NCI-H2227 (cell line): ENCODE measurements around the gene PIP5KL1.
"Not testable (repeated sequence)": the region's sequence is repeated elsewhere in the genome, so short reads cannot be mapped to it uniquely, and the experiment has no call there.

ENCODE experiments used
- DNase-seq: peaks from one replicate; lab custom pipeline; 2025; ENCODE audit not compliant: unreplicated experiment; lab: John Stamatoyannopoulos, UW

Gene PIP5KL1

DNA sequence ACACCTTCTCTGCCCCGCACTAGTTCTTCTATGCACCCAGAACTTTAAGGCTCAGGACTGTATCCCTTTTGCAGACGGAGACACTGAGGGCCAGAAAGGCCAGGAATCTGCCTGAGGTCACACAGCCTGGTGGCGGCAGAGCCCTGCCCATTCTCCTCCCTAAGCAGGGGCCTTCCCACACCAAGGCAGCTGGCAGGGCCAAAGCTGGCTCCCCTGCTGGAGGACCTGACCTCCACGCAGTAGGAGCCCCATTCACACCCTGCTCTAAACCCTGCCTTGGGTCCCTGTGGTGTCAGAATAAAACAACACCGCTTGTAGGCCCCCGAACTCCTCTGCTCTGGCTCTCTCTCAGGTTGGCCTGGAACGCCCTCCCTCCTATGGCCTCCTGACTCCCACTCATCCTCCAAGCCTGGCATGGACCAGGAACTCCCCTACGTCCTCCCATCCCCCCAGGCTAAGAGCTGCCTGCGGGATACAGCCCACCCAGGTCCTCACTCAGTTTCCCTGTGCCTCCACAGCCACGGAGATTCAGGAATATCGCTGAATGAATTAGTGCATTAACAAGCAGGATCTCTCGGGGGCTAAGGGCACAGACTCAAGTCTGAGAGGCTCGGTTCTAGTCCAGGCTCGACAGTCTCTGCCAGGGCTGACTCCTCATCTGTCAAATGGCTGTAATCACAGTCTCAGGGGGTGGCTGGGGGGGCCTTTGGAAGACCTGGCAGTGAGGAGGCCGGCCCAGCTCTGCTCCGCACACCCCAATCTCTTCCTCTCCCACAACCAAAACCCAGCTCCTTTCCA lies 34.0 kb downstream of the PIP5KL1 start:
- no peak for DNase-seq

- DNase-seq, result no peak
Observed at GRCh38 chr9:127895811-127896210, 34.8 kb downstream of the PIP5KL1 start.

DNA sequence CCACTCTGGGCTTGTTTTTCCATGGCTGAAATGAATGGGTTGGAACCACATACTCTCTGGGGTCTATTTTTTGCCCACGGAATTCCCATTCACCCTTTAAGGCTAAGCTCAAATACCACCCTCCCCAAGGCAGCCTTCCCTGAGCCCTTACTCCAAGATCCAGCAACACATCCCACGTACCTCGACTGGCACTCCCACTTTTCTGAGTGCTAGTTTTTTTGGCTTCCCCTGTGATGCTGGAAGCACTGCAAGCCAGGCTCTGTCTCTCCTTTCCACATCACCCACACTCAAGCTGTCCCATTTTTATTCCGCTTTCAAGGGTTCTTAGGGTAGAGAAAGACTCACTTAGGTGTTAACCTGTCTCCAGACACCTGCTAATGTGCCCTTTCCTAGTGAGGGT lies 37.2 kb downstream of the PIP5KL1 start:
- no peak for DNase-seq

DNA sequence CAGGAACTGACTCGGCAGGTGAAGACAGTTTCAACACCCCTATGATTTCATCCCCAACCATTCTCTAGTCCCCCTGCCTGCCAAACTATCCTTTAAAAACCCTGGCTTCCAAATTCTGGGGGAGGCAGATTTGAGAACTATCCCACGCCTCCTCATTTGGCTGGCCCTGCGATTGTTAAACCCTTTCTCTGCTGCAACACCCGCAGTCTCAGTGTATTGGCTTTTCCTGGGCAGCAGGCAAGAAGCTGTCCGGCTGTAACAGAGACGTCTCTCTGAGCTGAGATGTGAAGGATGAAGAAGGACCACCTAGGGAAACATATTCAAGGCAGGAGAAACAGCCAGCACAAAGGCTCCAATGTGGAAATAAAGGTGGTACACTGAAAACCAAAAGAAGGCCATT lies 37.7 kb downstream of the PIP5KL1 start:
- no peak for DNase-seq

DNA sequence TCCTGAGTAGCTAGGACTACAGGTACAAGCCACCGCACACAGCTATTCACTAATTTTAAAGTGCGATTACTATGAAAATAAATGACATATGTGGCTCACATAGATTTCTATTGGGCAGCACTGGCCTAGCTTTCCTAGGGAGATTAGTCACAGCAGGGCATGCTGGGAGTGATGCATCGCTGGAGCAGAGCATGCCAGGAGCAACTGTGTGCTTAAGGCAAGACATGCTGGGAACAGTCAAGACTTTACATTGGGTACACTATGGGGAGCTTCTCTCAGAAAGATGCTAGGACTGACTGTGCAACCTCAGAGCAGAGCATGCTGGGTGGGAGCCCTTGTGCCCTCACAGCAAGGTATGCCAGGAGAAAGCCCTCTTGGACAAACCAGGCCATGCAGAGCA lies 40.5 kb downstream of the PIP5KL1 start:
- no peak for DNase-seq

DNA sequence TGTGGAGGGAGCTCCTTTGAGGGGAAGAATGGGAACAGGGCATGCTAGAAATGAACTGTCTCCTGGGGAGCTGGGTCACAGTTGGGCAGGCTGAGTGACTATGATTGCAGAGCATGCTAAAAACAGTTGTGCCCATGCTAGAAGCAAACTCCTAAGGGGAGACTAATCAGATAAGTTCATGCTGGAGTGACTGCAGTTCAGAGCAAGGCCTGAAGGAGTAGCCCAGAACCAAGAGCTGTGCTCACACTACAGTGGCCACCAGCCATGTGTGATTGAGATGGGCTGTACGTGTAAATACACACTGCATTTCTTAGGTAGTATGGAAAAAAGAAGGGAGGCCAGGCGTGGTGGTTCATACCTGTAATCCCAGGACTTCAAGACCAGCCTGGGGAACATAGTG lies 42.8 kb downstream of the PIP5KL1 start:
- DNase-seq, result no peak

DNA sequence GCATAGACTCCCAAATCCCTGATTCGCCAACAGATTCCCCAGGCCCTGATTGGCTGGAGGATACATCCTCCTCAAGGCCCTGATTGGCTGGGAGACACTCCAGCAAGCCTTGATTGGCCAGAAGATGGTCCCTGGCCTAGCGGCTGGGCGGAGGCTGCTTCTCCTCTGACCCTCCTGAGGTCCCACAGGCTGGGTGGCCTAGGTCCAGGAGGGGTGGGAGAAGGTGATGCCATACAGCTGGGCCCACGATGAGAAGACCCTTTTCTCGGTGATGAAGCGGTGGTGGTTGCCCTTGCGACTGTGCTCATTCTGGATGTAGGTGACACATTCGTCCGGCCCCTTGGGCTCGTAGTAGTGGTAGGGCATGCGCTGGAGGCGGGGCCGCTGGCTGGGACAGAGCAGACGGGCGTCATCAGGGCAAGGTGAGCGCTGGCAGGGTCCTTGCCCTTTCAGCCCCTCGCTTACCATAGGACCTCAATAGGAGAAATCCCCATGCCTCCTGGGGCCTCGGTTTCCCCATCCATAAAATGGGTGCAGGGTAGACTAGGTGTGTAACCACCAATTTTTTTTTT lies 44.1 kb downstream of the PIP5KL1 start:
- DNase-seq, result no peak

DNA sequence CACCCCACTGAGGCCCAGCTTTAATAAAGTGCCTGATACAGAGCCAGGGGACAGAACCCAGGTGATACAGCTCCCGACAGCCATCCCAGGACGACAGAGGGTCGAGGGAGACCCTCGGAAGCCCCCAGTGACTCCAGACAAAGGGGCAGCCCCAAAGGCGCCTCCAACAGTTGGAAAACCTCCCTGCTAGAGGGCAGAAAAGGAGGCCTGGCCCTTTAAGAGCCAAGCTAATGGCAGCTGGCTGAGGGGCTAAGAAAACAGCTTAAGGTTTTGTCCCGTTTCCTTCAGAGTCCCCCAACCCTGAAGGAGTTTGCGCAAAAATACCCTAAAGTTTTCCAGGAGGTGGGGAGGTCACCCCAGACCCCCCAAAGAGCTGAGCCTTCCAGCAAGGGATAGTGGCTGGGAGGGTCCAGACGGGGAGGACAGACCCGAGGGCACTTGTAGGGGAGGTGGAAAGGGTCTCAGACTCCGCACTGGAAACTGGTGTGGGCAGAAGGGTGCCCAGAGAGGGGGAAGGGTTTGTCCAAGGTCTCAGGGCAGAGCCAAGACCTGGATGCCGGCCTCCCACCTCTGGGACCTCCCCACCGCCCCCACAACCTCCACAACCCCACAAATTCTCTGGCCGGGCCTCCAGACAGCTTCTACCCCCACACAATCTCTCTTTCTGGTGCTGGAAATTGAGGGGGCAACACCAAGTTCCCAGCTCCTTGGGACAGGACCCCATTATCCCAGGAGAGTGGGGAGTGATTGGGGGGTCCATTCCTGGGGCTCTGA lies 44.9 kb downstream of the PIP5KL1 start:
- no peak for DNase-seq

GRCh38 chr9:127884976-127885490 lies 45.5 kb downstream of the PIP5KL1 start:
- no peak for DNase-seq

DNA sequence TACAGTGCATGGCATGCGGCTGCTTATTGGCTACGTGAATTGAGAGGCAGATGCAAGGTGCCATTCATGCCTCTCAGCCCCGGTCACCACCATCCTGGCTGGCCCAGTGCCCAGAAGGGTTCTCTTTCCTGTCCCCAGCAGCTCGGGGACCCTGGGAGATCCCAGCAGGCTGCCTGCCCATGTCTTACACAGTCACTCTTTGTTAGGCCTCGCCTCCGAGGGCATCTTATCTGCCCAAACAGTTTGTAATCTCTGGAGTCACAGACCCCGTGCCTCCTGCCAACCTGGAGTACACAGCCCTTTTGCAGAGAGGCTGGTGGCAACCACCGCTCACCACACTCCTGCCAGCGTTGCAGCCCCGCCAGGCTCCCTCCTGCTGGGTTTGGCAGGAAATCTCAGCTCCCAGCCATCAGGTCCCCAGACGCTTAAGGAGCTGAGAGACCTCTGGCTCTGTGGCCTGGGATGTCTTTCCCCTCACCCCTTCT lies 46.1 kb downstream of the PIP5KL1 start:
- no peak for DNase-seq

GRCh38 chr9:127883959-127884358 lies 46.6 kb downstream of the PIP5KL1 start:
- no peak for DNase-seq

DNA sequence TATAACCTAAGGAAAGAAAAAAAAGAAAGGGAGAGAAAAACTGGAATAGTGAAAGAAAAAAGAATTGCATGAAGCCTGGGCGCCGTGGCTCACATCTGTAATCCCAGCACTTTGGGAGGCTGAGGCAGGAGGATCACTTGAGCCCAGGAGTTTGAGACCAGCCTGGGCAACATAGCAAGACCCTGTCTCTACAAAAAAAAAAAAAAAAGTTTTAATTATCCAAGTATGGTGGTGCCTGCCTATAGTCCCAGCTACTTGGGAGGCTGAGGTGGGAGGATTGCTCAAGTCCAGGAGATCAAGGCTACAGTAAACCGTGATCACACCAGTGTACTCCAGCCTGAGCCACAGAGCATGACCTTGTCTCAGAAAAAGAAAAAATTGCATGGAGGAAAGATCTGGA lies 48.9 kb downstream of the PIP5KL1 start:
- DNase-seq, result not testable (repeated sequence)

GRCh38 chr9:127880143-127880542 lies 50.4 kb downstream of the PIP5KL1 start:
- DNase-seq, result no peak

DNA sequence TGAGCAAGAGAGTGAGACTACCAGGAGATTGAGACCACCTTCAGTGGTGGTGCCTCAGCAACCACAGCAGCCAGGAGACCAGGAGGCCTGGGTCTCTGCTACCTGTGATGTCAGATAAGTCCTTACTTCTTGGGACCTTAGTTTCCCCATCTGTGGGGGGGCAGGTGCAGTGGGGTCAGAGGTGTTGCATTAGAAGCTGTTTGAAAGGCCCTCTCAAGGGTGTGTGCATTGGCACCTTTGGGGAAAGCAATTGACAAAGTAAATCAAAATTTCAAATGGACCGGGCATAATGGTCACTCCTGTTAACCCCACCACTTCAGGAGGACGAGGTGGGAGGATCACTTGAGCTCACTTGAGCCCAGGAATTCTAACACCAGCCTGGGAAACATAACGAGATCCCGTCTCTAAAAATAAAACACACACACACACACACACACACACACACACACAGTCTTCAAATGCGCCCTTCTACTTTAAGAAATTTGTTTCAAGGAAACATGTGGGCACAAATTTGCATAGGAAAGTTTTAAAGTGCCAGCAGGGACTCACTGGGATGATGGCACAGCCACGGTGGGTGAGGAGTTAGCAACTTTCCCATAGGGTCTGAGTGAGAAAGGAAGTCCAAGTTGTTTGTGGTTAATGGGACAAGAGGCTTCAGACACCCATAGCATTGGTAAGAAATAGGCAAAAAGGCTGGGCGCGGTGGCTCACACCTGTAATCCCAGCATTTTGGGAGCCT lies 51.8 kb downstream of the PIP5KL1 start:
- no peak for DNase-seq

GRCh38 chr9:127878001-127878651 lies 52.5 kb downstream of the PIP5KL1 start:
- DNase-seq, result peak; percentile 34

DNA sequence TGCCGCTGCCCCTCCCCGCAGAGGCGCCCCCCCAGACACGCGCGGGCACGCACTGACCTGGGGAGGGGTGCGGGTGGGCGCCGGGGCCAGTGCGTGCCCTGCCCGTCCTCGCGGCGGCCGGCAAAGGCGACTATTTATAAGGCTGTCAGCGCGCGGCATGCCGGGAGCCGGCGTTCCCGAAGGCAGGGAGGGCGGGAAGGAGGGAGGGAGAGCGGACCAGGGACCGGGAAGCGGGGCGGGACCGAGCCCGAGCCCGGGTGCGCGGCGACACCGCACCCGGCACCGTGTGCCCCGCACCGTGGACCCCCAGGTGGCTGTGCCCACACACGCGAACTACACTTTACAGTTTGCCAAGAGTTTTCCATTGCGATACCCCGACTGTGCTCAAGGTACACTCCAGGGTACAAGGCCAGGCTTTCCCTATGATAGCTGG lies 53.0 kb downstream of the PIP5KL1 start, which contains the start of gene AK1:
AK1 (minus strand) TSS at position 110 of the 433 bp plus-strand sequence. CDS start 3,058 bp downstream, outside the sequence.
- DNase-seq, result peak; percentile 73

GRCh38 chr9:127876764-127877562 lies 53.6 kb downstream of the PIP5KL1 start:
- no peak for DNase-seq

- no peak for DNase-seq
Observed at GRCh38 chr9:127876026-127876763, 54.4 kb downstream of the PIP5KL1 start.
